Endothelial cell of umbilical vein (primary cell): ENCODE measurements around the gene LRCH1.

ENCODE experiments used
- CTCF ChIP-seq, 2 donors: IDR thresholded peaks; 1 replicate in 1 of 2; 2 replicates in 1 of 2; pipeline ENCODE4 v1.5.1; 2011; ENCODE audit warnings: low read length in 2 of 2, mild to moderate bottlenecking in 2 of 2, moderate library complexity in 2 of 2, control low read depth in 1 of 2, inconsistent platforms in 1 of 2, low read depth in 1 of 2; ENCODE audit not compliant: insufficient read depth in 1 of 2; ENCODE audit errors: extremely low read depth in 1 of 2
- EZH2 ChIP-seq: IDR thresholded peaks from 2 replicates; pipeline ENCODE4 v1.6.1; 2012; ENCODE audit warnings: borderline replicate concordance, low read depth, mild to moderate bottlenecking, moderate library complexity, low read length, inconsistent platforms; ENCODE audit not compliant: severe bottlenecking
- GATA2 ChIP-seq: IDR thresholded peaks from 2 replicates; pipeline ENCODE4 v1.7.0; 2011; ENCODE audit warnings: low read depth, mild to moderate bottlenecking, moderate library complexity, mixed read lengths, low read length; ENCODE audit not compliant: insufficient read length, insufficient read depth
- MAX ChIP-seq: IDR thresholded peaks from 2 replicates; pipeline ENCODE4 v1.6.1; 2011; ENCODE audit not compliant: insufficient read depth, insufficient read length
- POLR2A ChIP-seq: IDR thresholded peaks from 2 replicates; pipeline ENCODE4 v1.6.1; 2012; ENCODE audit warnings: low read depth, mild to moderate bottlenecking, control low read depth, low read length

DNA sequence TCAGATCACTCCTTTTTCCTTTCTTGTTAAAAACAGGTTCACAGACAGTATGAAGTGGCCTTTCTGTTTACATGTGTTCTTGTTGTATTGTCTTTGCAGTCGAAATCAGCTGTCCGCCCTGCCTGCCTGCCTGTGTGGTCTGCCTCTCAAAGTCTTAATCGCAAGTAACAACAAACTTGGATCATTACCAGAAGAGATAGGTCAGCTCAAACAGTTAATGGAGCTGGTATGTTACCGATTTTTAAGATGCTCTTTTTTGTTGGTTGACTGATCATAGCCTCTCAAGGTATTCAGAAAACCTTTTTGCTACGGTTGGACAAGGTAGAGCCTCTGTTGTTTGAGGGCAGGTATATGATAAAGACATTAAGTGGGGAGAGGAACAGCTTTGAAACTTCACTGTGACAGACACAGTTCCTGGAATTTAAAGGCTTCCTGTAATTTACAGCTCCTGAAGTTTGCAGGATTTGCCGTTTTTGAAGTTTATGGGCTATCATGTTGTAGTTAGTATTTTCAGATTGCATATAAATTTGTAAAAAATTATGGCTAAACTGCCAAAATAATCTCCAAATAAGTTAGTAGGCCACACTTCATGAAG is 116.1 kb downstream of the LRCH1 start:
- TF ChIP-seq CTCF (IDR thresholded peaks at IDR 0.05; ENCODE audit: extremely low read depth in 1 of 2, insufficient read depth in 1 of 2, low read depth in 1 of 2, low read length in 2 of 2) (no peak), EZH2 (no peak), POLR2A (no peak), GATA2 (no peak), MAX (no peak)
